Activated T-helper 1 cell treated with anti-CD3 and anti-CD28 coated beads, Interleukin-12 subunit alpha, Interleukin-12 subunit beta, Interleukin-2, Interleukin-4 antibody, amounts not matched to agents 30 ng/mL and 10 ng/mL and 1 ng/mL, durations not matched to agents 14 hours and 24 hours and 36 hours (primary cell): Measurements from ENCODE around the gene NAMPT. TPM values are rescaled to one million over a fixed set of nuclear protein-coding genes. Genes with fewer than 3 reads are reported as not detected.
A peak's percentile ranks its signal among the peaks of the same experiment; 100 is the strongest.
"Not testable (repeated sequence)": the region's sequence is repeated elsewhere in the genome, so short reads cannot be mapped to it uniquely, and the experiment has no call there.

Experiments
- DNase-seq: peaks from one replicate; pipeline ENCODE4 v3.0.0; 2021; ENCODE audit warnings: low spot score
- H3K27ac Mint-ChIP-seq: one replicate; pipeline ENCODE4 v1.8.0; 2021; ENCODE audit warnings: mild to moderate bottlenecking, mixed read lengths
- H3K27me3 Mint-ChIP-seq: one replicate; pipeline ENCODE4 v1.8.0; 2022; ENCODE audit warnings: mild to moderate bottlenecking, moderate library complexity, mixed read lengths; ENCODE audit not compliant: insufficient read depth
- H3K36me3 Mint-ChIP-seq: one replicate; pipeline ENCODE4 v1.8.0; 2021; ENCODE audit warnings: low read depth, mixed read lengths
- H3K4me1 Mint-ChIP-seq: one replicate; pipeline ENCODE4 v1.8.0; 2021; ENCODE audit warnings: low read depth, mixed read lengths
- H3K4me3 Mint-ChIP-seq: one replicate; pipeline ENCODE4 v1.8.0; 2021; ENCODE audit warnings: mild to moderate bottlenecking, moderate library complexity, mixed read lengths
- H3K9me3 Mint-ChIP-seq: one replicate; pipeline ENCODE4 v1.8.0; 2021; ENCODE audit warnings: mixed read lengths
- intact Hi-C: fragments of 100-400 bp; cut with micrococcal nuclease; formaldehyde crosslinking; loops from one replicate; pipeline ENCODE4 v1.15.1; 2024
- total RNA-seq: library from RNA; stranded (reverse); gene quantifications from 2 replicates; pipeline ENCODE4 v1.2.3, GENCODE V29; 2022

NAMPT gene
- total RNA-seq, 1 donor from 2014 or later = 417 TPM

GRCh38 chr7:106316947-106317346 is 32.2 kb upstream of the NAMPT start:
- Mint-ChIP-seq H3K36me3 (no peaks in the 10 kb centered on the region), H3K27ac (no peak overlapping the region), H3K9me3 (peaks cover 23% of the 10 kb centered on the region), H3K27me3 (peaks cover 8% of the 10 kb centered on the region), H3K4me1 (peaks cover 17% of the 10 kb centered on the region), H3K4me3 (no peak overlapping the region)
- intact Hi-C loops = no loop called here
- DNase-seq = no peak

DNA sequence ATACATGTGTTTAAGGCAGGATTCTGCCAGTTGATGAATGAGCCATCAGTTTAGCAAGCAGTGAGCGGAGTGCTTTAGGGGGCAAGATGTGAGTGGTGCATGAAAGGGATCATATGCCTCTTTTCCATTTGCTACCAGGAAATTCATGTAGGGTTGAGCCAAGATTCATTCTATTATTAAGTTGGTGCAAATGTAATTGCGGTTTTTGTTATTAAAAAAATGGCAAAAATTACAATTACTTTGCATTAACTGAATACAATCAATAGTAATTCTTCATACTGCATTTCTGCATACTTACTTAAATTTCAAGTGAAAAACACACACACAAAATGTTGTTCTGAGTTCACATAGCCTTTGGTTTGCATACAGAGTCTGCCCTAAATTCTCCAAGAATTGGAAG is 30.1 kb upstream of the NAMPT start:
- no peaks in the 10 kb centered on the region for H3K36me3 Mint-ChIP-seq

GRCh38 chr7:106313966-106314365 is 29.2 kb upstream of the NAMPT start:
- intact Hi-C loops = no loop called here
- Mint-ChIP-seq H3K4me3 (no peak overlapping the region), H3K4me1 (peaks cover 24% of the 10 kb centered on the region), H3K36me3 (no peaks in the 10 kb centered on the region), H3K27ac (peak overlapping the region; percentile 7), H3K27me3 (peaks cover under 1% of the 10 kb centered on the region), H3K9me3 (peaks cover 21% of the 10 kb centered on the region)
- DNase-seq = no peak

More for the DNA sequence above, 30.1 kb upstream of the NAMPT start:
- H3K4me1 Mint-ChIP-seq = peaks cover 17% of the 10 kb centered on the region
- no peak overlapping the region for H3K4me3 Mint-ChIP-seq
- intact Hi-C loops = no loop called here
- no peak for DNase-seq
- peaks cover 23% of the 10 kb centered on the region for H3K9me3 Mint-ChIP-seq
- no peak overlapping the region for H3K27ac Mint-ChIP-seq
- peaks cover 1% of the 10 kb centered on the region for H3K27me3 Mint-ChIP-seq

GRCh38 chr7:106313456-106313901 is 28.7 kb upstream of the NAMPT start:
- Mint-ChIP-seq H3K4me3 (no peak overlapping the region), H3K27ac (no peak overlapping the region), H3K36me3 (no peaks in the 10 kb centered on the region), H3K27me3 (no peaks in the 10 kb centered on the region), H3K9me3 (peaks cover 17% of the 10 kb centered on the region), H3K4me1 (peaks cover 24% of the 10 kb centered on the region)
- intact Hi-C loops = no loop called here
- no peak for DNase-seq

DNA sequence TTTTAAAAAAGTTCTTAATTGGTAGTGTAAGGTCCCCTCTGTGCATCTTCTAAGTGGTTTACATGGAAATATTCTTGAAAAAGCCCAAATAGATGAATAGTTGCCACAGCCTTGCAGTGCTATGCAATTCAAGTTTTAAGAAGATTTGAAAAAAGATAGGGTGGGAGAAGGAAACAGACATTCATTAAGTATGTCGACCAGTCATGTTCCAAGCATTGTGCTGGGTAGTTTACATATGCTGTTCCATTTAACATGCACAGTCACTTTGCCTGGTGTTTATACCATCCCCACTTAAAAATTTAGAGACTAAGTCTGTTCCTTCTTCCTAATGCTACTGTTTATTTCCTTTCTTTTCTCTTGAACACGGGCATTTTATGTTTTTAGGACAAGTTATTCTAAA is 28.1 kb upstream of the NAMPT start:
- Mint-ChIP-seq H3K4me1 (peaks cover 24% of the 10 kb centered on the region), H3K36me3 (no peaks in the 10 kb centered on the region), H3K4me3 (no peak overlapping the region), H3K27ac (no peak overlapping the region), H3K9me3 (peaks cover 17% of the 10 kb centered on the region), H3K27me3 (no peaks in the 10 kb centered on the region)
- no peak for DNase-seq
- intact Hi-C loops = no loop called here

- H3K9me3 Mint-ChIP-seq = peaks cover 17% of the 10 kb centered on the region
- DNase-seq = no peak
- no peaks in the 10 kb centered on the region for H3K27me3 Mint-ChIP-seq
- no peak overlapping the region for H3K27ac Mint-ChIP-seq
- no peak overlapping the region for H3K4me3 Mint-ChIP-seq
- intact Hi-C loops = no loop called here
- H3K4me1 Mint-ChIP-seq = peaks cover 24% of the 10 kb centered on the region
- no peaks in the 10 kb centered on the region for H3K36me3 Mint-ChIP-seq
These were observed 27.5 kb upstream of the NAMPT start for GRCh38 chr7:106312099-106312871.

DNA sequence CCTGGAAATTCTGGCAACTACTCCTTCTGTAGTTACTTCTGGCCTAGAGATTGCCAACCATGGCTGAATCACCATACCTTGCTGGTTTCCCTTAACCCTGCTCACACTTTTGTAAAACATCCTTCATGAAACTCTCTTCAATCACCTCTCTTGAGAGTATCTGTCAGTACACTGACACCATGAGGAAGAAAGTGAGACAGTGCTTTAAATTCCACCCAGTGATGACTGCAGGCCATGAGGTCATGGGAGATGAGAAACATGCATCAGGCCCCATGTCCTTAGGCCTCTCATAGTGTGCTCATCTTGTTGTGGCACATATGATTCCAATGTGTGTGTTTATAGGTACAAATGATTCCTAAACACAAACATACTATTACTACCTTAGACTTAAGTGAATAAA is 24.6 kb upstream of the NAMPT start:
- intact Hi-C loops = no loop called here
- Mint-ChIP-seq H3K36me3 (no peaks in the 10 kb centered on the region), H3K27me3 (peaks cover 2% of the 10 kb centered on the region), H3K27ac (no peak overlapping the region), H3K9me3 (peaks cover 17% of the 10 kb centered on the region), H3K4me3 (no peak overlapping the region), H3K4me1 (peaks cover 23% of the 10 kb centered on the region)
- DNase-seq = no peak

- peaks cover 17% of the 10 kb centered on the region for H3K9me3 Mint-ChIP-seq
- no peak overlapping the region for H3K27ac Mint-ChIP-seq
- H3K36me3 Mint-ChIP-seq = no peaks in the 10 kb centered on the region
- intact Hi-C loops = no loop called here
- peaks cover 11% of the 10 kb centered on the region for H3K27me3 Mint-ChIP-seq
- peaks cover 7% of the 10 kb centered on the region for H3K4me1 Mint-ChIP-seq
- H3K4me3 Mint-ChIP-seq = no peak overlapping the region
- DNase-seq = no peak
These were observed 21.5 kb upstream of the NAMPT start for GRCh38 chr7:106306256-106306655.

GRCh38 chr7:106305732-106306131 is 20.9 kb upstream of the NAMPT start:
- Mint-ChIP-seq H3K4me1 (peaks cover 7% of the 10 kb centered on the region), H3K27me3 (peaks cover 15% of the 10 kb centered on the region), H3K9me3 (peaks cover 22% of the 10 kb centered on the region), H3K4me3 (no peak overlapping the region), H3K27ac (no peak overlapping the region), H3K36me3 (no peaks in the 10 kb centered on the region)
- DNase-seq = no peak
- intact Hi-C loops = no loop called here

- Mint-ChIP-seq H3K4me1 (peaks cover 6% of the 10 kb centered on the region), H3K36me3 (no peaks in the 10 kb centered on the region), H3K27ac (no peak overlapping the region), H3K4me3 (no peak overlapping the region), H3K9me3 (peaks cover 31% of the 10 kb centered on the region), H3K27me3 (peaks cover 15% of the 10 kb centered on the region)
- intact Hi-C loops = no loop called here
- no peak for DNase-seq
These were observed 19.8 kb upstream of the NAMPT start for GRCh38 chr7:106304568-106304967.

DNA sequence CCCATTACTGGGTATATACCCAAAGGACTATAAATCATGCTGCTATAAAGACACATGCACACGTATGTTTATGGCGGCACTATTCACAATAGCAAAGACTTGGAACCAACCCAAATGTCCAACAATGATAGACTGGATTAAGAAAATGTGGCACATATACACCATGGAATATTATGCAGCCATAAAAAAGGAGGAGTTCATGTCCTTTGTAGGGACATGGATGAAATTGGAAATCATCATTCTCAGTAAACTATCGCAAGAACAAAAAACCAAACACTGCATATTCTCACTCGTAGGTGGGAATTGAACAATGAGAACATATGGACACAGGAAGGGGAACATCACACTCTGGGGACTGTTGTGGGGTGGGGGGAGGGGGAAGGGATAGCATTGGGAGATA is 13.8 kb upstream of the NAMPT start:
- H3K4me3 Mint-ChIP-seq, H3K36me3 Mint-ChIP-seq, H3K4me1 Mint-ChIP-seq, DNase-seq, intact Hi-C loops, H3K27ac Mint-ChIP-seq: not testable (repeated sequence)
- Mint-ChIP-seq H3K9me3 (peaks cover 31% of the 10 kb centered on the region), H3K27me3 (peaks cover 13% of the 10 kb centered on the region)

GRCh38 chr7:106298155-106298554 is 13.4 kb upstream of the NAMPT start:
- H3K9me3 Mint-ChIP-seq = peaks cover 27% of the 10 kb centered on the region
- H3K36me3 Mint-ChIP-seq, intact Hi-C loops, H3K27ac Mint-ChIP-seq, H3K4me3 Mint-ChIP-seq, DNase-seq, H3K4me1 Mint-ChIP-seq: not testable (repeated sequence)
- H3K27me3 Mint-ChIP-seq = peaks cover 13% of the 10 kb centered on the region

GRCh38 chr7:106294334-106294733 is 9.6 kb upstream of the NAMPT start:
- intact Hi-C loops = no loop called here
- H3K27me3 Mint-ChIP-seq = peaks cover 3% of the 10 kb centered on the region
- peaks cover 5% of the 10 kb centered on the region for H3K9me3 Mint-ChIP-seq
- H3K36me3 Mint-ChIP-seq = peaks cover 1% of the 10 kb centered on the region
- H3K27ac Mint-ChIP-seq = no peak overlapping the region
- no peak overlapping the region for H3K4me3 Mint-ChIP-seq
- DNase-seq = no peak
- no peaks in the 10 kb centered on the region for H3K4me1 Mint-ChIP-seq

- H3K27me3 Mint-ChIP-seq = peaks cover 3% of the 10 kb centered on the region
- no peak overlapping the region for H3K27ac Mint-ChIP-seq
- peaks cover 2% of the 10 kb centered on the region for H3K9me3 Mint-ChIP-seq
- DNase-seq = no peak
- peaks cover 16% of the 10 kb centered on the region for H3K4me1 Mint-ChIP-seq
- intact Hi-C loops = no loop called here
- peaks cover 1% of the 10 kb centered on the region for H3K36me3 Mint-ChIP-seq
- no peak overlapping the region for H3K4me3 Mint-ChIP-seq
These were observed 6.5 kb upstream of the NAMPT start for GRCh38 chr7:106291247-106291646.
